ENCODE data around the gene UTP15. TPM values are rescaled to one million over a fixed set of nuclear protein-coding genes. Genes with fewer than 3 reads are reported as not detected.

The UTP15 gene
- total RNA-seq, 1 donor from 2014 or later: 40.4 TPM

DNA sequence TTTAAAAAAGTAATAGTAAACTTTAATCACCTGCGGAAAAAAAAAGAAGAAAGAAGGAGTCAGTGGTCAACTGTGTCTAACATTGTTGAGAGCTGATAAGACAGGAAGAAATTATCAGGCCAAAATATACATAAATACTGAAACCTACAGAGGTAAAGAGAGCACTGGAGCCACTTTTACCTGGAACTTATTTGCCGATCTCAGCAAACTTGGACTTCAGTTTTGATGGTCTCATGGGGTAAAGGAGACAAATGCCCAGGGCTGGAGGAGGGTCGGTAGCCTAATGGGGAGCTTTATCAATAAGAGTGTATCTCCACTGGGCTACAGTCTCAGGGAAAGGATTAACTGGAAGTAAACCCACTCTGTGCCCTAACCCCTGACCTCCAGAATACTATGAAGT is 33.8 kb downstream of the UTP15 start:
- Mint-ChIP-seq H3K9me3 (peaks cover 6% of the 10 kb centered on the region), H3K27me3 (peaks cover 15% of the 10 kb centered on the region), H3K27ac (no peak overlapping the region), H3K4me1 (no peaks in the 10 kb centered on the region), H3K4me3 (no peak overlapping the region), H3K36me3 (ENCODE audit: low read depth) (no peaks in the 10 kb centered on the region)
- ATAC-seq (ENCODE audit: low read depth) (no peak), DNase-seq (no peak)
- TF ChIP-seq, protein P1, sequence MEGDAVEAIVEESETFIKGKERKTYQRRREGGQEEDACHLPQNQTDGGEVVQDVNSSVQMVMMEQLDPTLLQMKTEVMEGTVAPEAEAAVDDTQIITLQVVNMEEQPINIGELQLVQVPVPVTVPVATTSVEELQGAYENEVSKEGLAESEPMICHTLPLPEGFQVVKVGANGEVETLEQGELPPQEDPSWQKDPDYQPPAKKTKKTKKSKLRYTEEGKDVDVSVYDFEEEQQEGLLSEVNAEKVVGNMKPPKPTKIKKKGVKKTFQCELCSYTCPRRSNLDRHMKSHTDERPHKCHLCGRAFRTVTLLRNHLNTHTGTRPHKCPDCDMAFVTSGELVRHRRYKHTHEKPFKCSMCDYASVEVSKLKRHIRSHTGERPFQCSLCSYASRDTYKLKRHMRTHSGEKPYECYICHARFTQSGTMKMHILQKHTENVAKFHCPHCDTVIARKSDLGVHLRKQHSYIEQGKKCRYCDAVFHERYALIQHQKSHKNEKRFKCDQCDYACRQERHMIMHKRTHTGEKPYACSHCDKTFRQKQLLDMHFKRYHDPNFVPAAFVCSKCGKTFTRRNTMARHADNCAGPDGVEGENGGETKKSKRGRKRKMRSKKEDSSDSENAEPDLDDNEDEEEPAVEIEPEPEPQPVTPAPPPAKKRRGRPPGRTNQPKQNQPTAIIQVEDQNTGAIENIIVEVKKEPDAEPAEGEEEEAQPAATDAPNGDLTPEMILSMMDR (IDR thresholded peaks at IDR 0.05): no peak
- ChIA-PET CTCF (no interaction called here), POLR2A (no interaction called here)
- intact Hi-C loops (cut with micrococcal nuclease): no loop called here

DNA sequence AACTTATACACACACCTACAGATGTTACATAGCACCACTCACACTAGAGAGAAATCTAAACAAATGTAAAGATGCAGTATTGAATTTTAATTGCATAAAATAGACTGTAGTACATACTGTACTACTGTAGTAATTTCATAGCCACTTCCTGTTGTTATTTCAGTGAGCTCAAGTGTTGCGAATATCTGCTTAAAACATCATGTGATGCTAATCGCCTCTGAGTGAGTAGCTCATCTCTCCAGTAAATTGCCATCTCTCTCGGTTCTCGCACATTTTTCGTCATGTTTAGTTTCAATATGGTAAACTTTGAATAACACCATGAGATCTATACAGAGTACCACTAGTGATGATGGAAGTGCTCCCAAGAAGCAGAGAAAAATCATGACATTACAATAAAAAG is 38.5 kb downstream of the UTP15 start:
- H3K36me3 Mint-ChIP-seq (ENCODE audit: low read depth): no peaks in the 10 kb centered on the region
- no peak for ATAC-seq (ENCODE audit: low read depth)

GRCh38 chr5:73605223-73606087 is 39.9 kb downstream of the UTP15 start:
- ATAC-seq (ENCODE audit: low read depth): no peak
- H3K9me3 Mint-ChIP-seq: peaks cover 6% of the 10 kb centered on the region
- TF ChIP-seq, protein P1 (IDR thresholded peaks at IDR 0.05): no peak
- H3K27ac Mint-ChIP-seq: no peak overlapping the region
- no peak overlapping the region for H3K4me3 Mint-ChIP-seq
- no peaks in the 10 kb centered on the region for H3K4me1 Mint-ChIP-seq
- ChIA-PET POLR2A (no interaction called here), CTCF (no interaction called here)
- DNase-seq: no peak
- peaks cover 11% of the 10 kb centered on the region for H3K27me3 Mint-ChIP-seq
- H3K36me3 Mint-ChIP-seq (ENCODE audit: low read depth): no peaks in the 10 kb centered on the region
- intact Hi-C loops (cut with micrococcal nuclease): no loop called here

More for the DNA sequence above, 38.5 kb downstream of the UTP15 start:
- TF ChIP-seq, protein P1 (IDR thresholded peaks at IDR 0.05): no peak
- ChIA-PET CTCF (interaction anchor here (0.7 kb wide), 1 partner anchor 14 kb away, joined by 3 read pairs; no protein-coding TSS in a partner anchor), POLR2A (no interaction called here)
- DNase-seq: no peak
- Mint-ChIP-seq H3K27ac (no peak overlapping the region), H3K9me3 (peaks cover 6% of the 10 kb centered on the region), H3K4me1 (no peaks in the 10 kb centered on the region), H3K4me3 (no peak overlapping the region), H3K27me3 (peaks cover 16% of the 10 kb centered on the region)
- intact Hi-C loops (cut with micrococcal nuclease): no loop called here

GRCh38 chr5:73606206-73606753 is 40.7 kb downstream of the UTP15 start:
- peaks cover 15% of the 10 kb centered on the region for H3K27me3 Mint-ChIP-seq
- H3K9me3 Mint-ChIP-seq: peaks cover 6% of the 10 kb centered on the region
- H3K36me3 Mint-ChIP-seq (ENCODE audit: low read depth): no peaks in the 10 kb centered on the region
- no peak for ATAC-seq (ENCODE audit: low read depth)
- no peak overlapping the region for H3K4me3 Mint-ChIP-seq
- TF ChIP-seq, protein P1 (IDR thresholded peaks at IDR 0.05): no peak
- intact Hi-C loops (cut with micrococcal nuclease): no loop called here
- ChIA-PET POLR2A (no interaction called here), CTCF (no interaction called here)
- no peaks in the 10 kb centered on the region for H3K4me1 Mint-ChIP-seq
- no peak overlapping the region for H3K27ac Mint-ChIP-seq
- DNase-seq: no peak

- no peak overlapping the region for H3K4me3 Mint-ChIP-seq
These were observed 41.7 kb downstream of the UTP15 start for GRCh38 chr5:73607228-73607627.

More at GRCh38 chr5:73607228-73607627, 41.7 kb downstream of the UTP15 start:
- H3K9me3 Mint-ChIP-seq: peaks cover 3% of the 10 kb centered on the region
- no peak for DNase-seq
- no peaks in the 10 kb centered on the region for H3K4me1 Mint-ChIP-seq
- ChIA-PET CTCF (no interaction called here), POLR2A (no interaction called here)
- H3K27me3 Mint-ChIP-seq: peaks cover 21% of the 10 kb centered on the region
- H3K27ac Mint-ChIP-seq: no peak overlapping the region
- no peak for ATAC-seq (ENCODE audit: low read depth)
- intact Hi-C loops (cut with micrococcal nuclease): no loop called here
- H3K36me3 Mint-ChIP-seq (ENCODE audit: low read depth): no peaks in the 10 kb centered on the region
- TF ChIP-seq, protein P1 (IDR thresholded peaks at IDR 0.05): no peak

All from activated B cell treated with CpG ODN at 0.5 μM for 24 hours (primary cell).